B cell (primary cell): ENCODE data around the gene DCUN1D3. TPM values are rescaled to one million over a fixed set of nuclear protein-coding genes. Genes with fewer than 3 reads are reported as not detected.

Experiments
- ATAC-seq: fragments of 200-7000 bp; cut with Tn5 transposase; one replicate; pipeline ENCODE4 v1.10.0; 2021; ENCODE audit warnings: low read depth, mild to moderate bottlenecking, moderate number of reproducible peaks, moderate library complexity
- CTCF ChIA-PET: fragments of 350-600 bp; sonication (Branson Sonifier 250); formaldehyde crosslinking; loops from one replicate; lab custom pipeline; 2021; ENCODE audit warnings: antibody characterized with exemption, inconsistent platforms; lab: Charles Lee
- POLR2A ChIA-PET: fragments of 350-600 bp; sonication (Branson Sonifier 250); formaldehyde crosslinking; loops from one replicate; lab custom pipeline; 2021; ENCODE audit warnings: antibody characterized with exemption; lab: Charles Lee
- DNase-seq: peaks from one replicate; pipeline ENCODE4 v3.0.0; 2013
- H2AFZ ChIP-seq: 2 replicates; pipeline ENCODE4 v1.6.1; 2012; ENCODE audit warnings: mild to moderate bottlenecking, low read depth, low read length; ENCODE audit not compliant: insufficient read depth, poor library complexity, severe bottlenecking
- H3K27ac ChIP-seq, 2 donors: 1 replicate in 1 of 2; 2 replicates in 1 of 2; pipeline ENCODE4 v1.5.1; 2012 to 2013; ENCODE audit warnings: low read length in 2 of 2, mild to moderate bottlenecking in 2 of 2, moderate library complexity in 1 of 2
- H3K27me3 ChIP-seq, 4 experiments: fragments of 200-600 bp in 1 of 4; sonication (generic) in 1 of 4; replicated peaks in 1 of 4; 1 replicate in 2 of 4; 2 replicates in 2 of 4; pipeline versions ENCODE4 v1.6.1 to v1.7.0; 2013 to 2016; ENCODE audit warnings: low read length in 3 of 4, mild to moderate bottlenecking in 2 of 4, mixed read lengths in 1 of 4, moderate library complexity in 1 of 4; ENCODE audit not compliant: insufficient read depth in 4 of 4, control insufficient read depth in 3 of 4; ENCODE audit errors: control extremely low read depth in 1 of 4
- H3K36me3 ChIP-seq, 2 experiments: replicated peaks in 1 of 2; 1 replicate in 1 of 2; 2 replicates in 1 of 2; pipeline versions ENCODE4 v1.6.1 to v1.7.1; 2013; ENCODE audit warnings: low read length in 1 of 2; ENCODE audit not compliant: insufficient read depth in 2 of 2, control insufficient read depth in 1 of 2; ENCODE audit errors: control extremely low read depth in 1 of 2, extremely low read depth in 1 of 2
- H3K4me1 ChIP-seq, 2 donors: fragments of 200-600 bp in 1 of 2; sonication (generic) in 1 of 2; 1 replicate in 1 of 2; 2 replicates in 1 of 2; pipeline versions ENCODE4 v1.5.1 to v1.6.1; 2013 to 2017; ENCODE audit warnings: low read length in 2 of 2; ENCODE audit not compliant: control insufficient read depth in 2 of 2, insufficient read depth in 2 of 2
- H3K4me2 ChIP-seq: replicated peaks from 2 replicates; pipeline ENCODE3; 2012; ENCODE audit warnings: mild to moderate bottlenecking, low read depth, low read length; ENCODE audit not compliant: poor library complexity, severe bottlenecking
- H3K4me3 ChIP-seq, 5 experiments: fragments of 200-600 bp in 1 of 5; sonication (generic) in 1 of 5; 1 replicate in 3 of 5; 2 replicates in 2 of 5; pipeline versions ENCODE4 v1.5.1 to v1.7.0; 2011 to 2016; ENCODE audit warnings: low read length in 4 of 5, mild to moderate bottlenecking in 4 of 5, low read depth in 2 of 5, control low read depth in 1 of 5, moderate library complexity in 1 of 5; ENCODE audit not compliant: insufficient read depth in 1 of 5; ENCODE audit errors: control extremely low read depth in 1 of 5, extremely low read depth in 1 of 5
- H3K79me2 ChIP-seq: fragments of 200-600 bp; sonication (generic); one replicate; pipeline ENCODE4 v1.6.0; 2016; ENCODE audit warnings: low read length; ENCODE audit not compliant: control insufficient read depth, insufficient read depth
- H3K9ac ChIP-seq: fragments of 200-600 bp; sonication (generic); 2 replicates; pipeline ENCODE4 v1.6.1; 2017; ENCODE audit warnings: mild to moderate bottlenecking, low read length, moderate library complexity
- H3K9me3 ChIP-seq, 3 donors: one replicate each; pipeline versions ENCODE4 v1.6.1 to v1.7.1; 2013; ENCODE audit warnings: low read length in 2 of 3; ENCODE audit not compliant: control insufficient read depth in 2 of 3, insufficient read depth in 1 of 3; ENCODE audit errors: control extremely low read depth in 1 of 3
- H4K20me1 ChIP-seq: 2 replicates; pipeline ENCODE4 v1.6.0; 2012; ENCODE audit warnings: mild to moderate bottlenecking, low read length; ENCODE audit not compliant: insufficient read depth, control insufficient read depth, poor library complexity, severe bottlenecking
- H3K27ac Mint-ChIP-seq: one replicate; pipeline ENCODE4 v1.8.0; 2021; ENCODE audit warnings: mixed read lengths
- H3K27me3 Mint-ChIP-seq: one replicate; pipeline ENCODE4 v1.8.0; 2021; ENCODE audit warnings: mixed read lengths
- H3K4me1 Mint-ChIP-seq: one replicate; pipeline ENCODE4 v1.8.0; 2021; ENCODE audit warnings: mixed read lengths
- H3K4me3 Mint-ChIP-seq: one replicate; pipeline ENCODE4 v1.8.0; 2021; ENCODE audit warnings: mixed read lengths
- H3K9me3 Mint-ChIP-seq: one replicate; pipeline ENCODE4 v1.8.0; 2022; ENCODE audit warnings: mixed read lengths; ENCODE audit not compliant: insufficient read depth
- CTCF ChIP-seq: fragments of 200-600 bp; IDR thresholded peaks from one replicate; pipeline ENCODE4 v1.8.0; 2022; ENCODE audit warnings: antibody characterized with exemption, mild to moderate bottlenecking
- EZH2 ChIP-seq: IDR thresholded peaks from 2 replicates; pipeline ENCODE4 v1.6.1; 2012; ENCODE audit warnings: borderline replicate concordance, low read depth, mild to moderate bottlenecking, moderate library complexity, low read length; ENCODE audit not compliant: insufficient read depth, poor library complexity, severe bottlenecking
- WGBS: methylation state at CpG from one replicate; pipeline ENCODE4 v1.1.5; 2013; ENCODE audit warnings: missing lambda C conversion rate; ENCODE audit not compliant: insufficient coverage; 5-methylcytosine and 5-hydroxymethylcytosine counted together
- intact Hi-C: fragments of 100-400 bp; cut with micrococcal nuclease; formaldehyde crosslinking; loops from one replicate; pipeline ENCODE4 v1.10.0; 2022
- polyA plus RNA-seq: library from polyadenylated mRNA; depleted of rRNA; stranded (reverse); fragments of >200 nt; gene quantifications from 2 replicates; pipeline ENCODE4 v1.2.3, GENCODE V29; 2012
- total RNA-seq, 2 donors: library from RNA; stranded (reverse); fragments of 120-200 nt in 1 of 2; gene quantifications; 1 replicate in 1 of 2; 2 replicates in 1 of 2; pipeline versions ENCODE4 v1.2.3 to v1.2.4, GENCODE V29; 2013 to 2022

DCUN1D3 gene
- total and polyA plus RNA-seq, 2 donors (not counting 1 experiment from before 2014, with no cell fraction given) = 2.0 to 5.0 TPM

DNA sequence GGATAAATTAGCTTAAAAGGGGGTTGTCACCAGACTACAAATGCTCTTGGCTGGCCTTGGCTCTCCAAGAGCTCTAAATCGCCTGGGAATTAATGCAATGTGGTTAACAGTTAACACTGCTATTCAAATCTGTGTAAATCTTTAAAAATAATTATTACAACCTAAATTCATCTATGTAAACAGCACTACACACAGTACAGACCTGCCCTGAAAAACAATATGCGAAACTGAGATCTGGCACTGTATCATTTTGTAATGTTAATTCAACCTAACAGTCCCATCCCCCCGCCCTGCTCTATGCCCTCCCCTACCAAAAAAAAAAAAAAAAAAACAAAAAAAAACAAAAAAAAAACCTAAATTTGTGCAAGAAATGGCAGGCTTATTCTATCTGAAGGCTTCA, 40.9 kb downstream of the DCUN1D3 start:
- H3K36me3 ChIP-seq = peaks cover 9 to 11% of the 10 kb centered on the region in 2 experiments
- H3K4me1 Mint-ChIP-seq = peaks cover 5% of the 10 kb centered on the region
- no peaks in the 10 kb centered on the region for H3K4me1 ChIP-seq
- H3K4me2 ChIP-seq = no peak overlapping the region
- H3K79me2 ChIP-seq = peaks cover 13% of the 10 kb centered on the region
- H3K4me3 Mint-ChIP-seq = no peak overlapping the region
- H3K9me3 ChIP-seq = no peaks in the 10 kb centered on the region
- no peak overlapping the region for H3K9ac ChIP-seq
- no peak overlapping the region for H2AFZ ChIP-seq
- no peaks in the 10 kb centered on the region for H3K27me3 Mint-ChIP-seq
- no peaks in the 10 kb centered on the region for H3K9me3 Mint-ChIP-seq
- ChIA-PET CTCF (no interaction called here), POLR2A (no interaction called here)
- TF ChIP-seq CTCF = no peak
- no peak for TF ChIP-seq EZH2
- H3K4me3 ChIP-seq = no peak overlapping the region
- DNase-seq (no peak), ATAC-seq (no peak)
- H3K27me3 ChIP-seq = no peaks in the 10 kb centered on the region
- intact Hi-C loops = loop anchor here (10.0 kb wide), 1 partner anchor 696 kb away; no protein-coding TSS in a partner anchor
- no peak overlapping the region for H3K27ac ChIP-seq
- no peaks in the 10 kb centered on the region for H4K20me1 ChIP-seq
- 100% methylated on average over 2 of the region's 3 CpGs for WGBS
- H3K27ac Mint-ChIP-seq = no peak overlapping the region

DNA sequence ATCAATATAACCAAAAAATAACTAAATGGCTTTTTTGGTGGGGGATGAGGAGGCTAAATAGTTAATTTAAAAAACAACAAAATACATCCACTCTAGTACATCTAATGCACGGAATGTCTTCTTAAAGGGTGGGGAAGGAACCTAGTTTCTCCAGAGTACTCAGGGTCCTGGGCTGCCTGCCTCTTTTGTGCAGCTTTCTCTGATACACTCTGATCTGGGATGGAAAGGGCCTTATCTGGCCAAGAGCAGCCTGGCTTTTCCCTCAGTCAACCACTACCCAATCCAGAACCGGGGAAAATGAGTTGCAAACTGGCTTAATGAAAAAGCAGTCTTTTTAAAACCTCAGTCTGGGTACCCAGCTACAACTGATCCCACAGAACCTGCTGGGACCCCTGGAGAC, 42.9 kb downstream of the DCUN1D3 start:
- H3K9ac ChIP-seq = no peak overlapping the region
- no peak overlapping the region for H3K27ac Mint-ChIP-seq
- H3K27me3 ChIP-seq = no peaks in the 10 kb centered on the region
- no peak overlapping the region for H3K4me2 ChIP-seq
- no peaks in the 10 kb centered on the region for H3K9me3 Mint-ChIP-seq
- H2AFZ ChIP-seq = no peak overlapping the region
- no peaks in the 10 kb centered on the region for H3K4me1 Mint-ChIP-seq
- no peak for ATAC-seq
- H3K36me3 ChIP-seq = peaks cover 9 to 11% of the 10 kb centered on the region in 2 experiments
- H3K9me3 ChIP-seq = no peaks in the 10 kb centered on the region
- H4K20me1 ChIP-seq = no peaks in the 10 kb centered on the region
- peaks cover under 1% of the 10 kb centered on the region for H3K79me2 ChIP-seq
- no peak overlapping the region for H3K4me3 Mint-ChIP-seq
- no peak overlapping the region for H3K4me3 ChIP-seq
- POLR2A ChIA-PET = no interaction called here
- intact Hi-C loops = loop anchor here (10.0 kb wide), 1 partner anchor 698 kb away; no protein-coding TSS in a partner anchor
- no peaks in the 10 kb centered on the region for H3K27me3 Mint-ChIP-seq
- TF ChIP-seq EZH2 (no peak), CTCF (no peak)
- WGBS = 100% methylated on average over 1 of the region's 2 CpGs
- CTCF ChIA-PET = interaction anchor here (0.7 to 1.3 kb wide), 2 partner anchors 9 to 330 kb away, joined by 3 to 4 read pairs; no protein-coding TSS in a partner anchor
- DNase-seq = no peak
- H3K27ac ChIP-seq = no peak overlapping the region
- no peaks in the 10 kb centered on the region for H3K4me1 ChIP-seq
